Muscle of leg (tissue), 11 donors: ENCODE data around the gene INTS1. TPM values are rescaled to one million over a fixed set of nuclear protein-coding genes. Genes with fewer than 3 reads are reported as not detected.

Source experiments
- DNase-seq: peaks from one replicate; pipeline ENCODE4 v3.0.0; 2013
- H3K27ac ChIP-seq: one replicate; pipeline ENCODE4 v1.5.1; 2013; ENCODE audit warnings: mild to moderate bottlenecking, low read length, control low read depth
- H3K27me3 ChIP-seq: one replicate; pipeline ENCODE4 v1.6.1; 2013; ENCODE audit warnings: low read length; ENCODE audit not compliant: control insufficient read depth, insufficient read depth
- H3K36me3 ChIP-seq: one replicate; pipeline ENCODE4 v1.6.1; 2013; ENCODE audit warnings: low read length; ENCODE audit not compliant: control insufficient read depth, insufficient read depth
- H3K4me1 ChIP-seq: one replicate; pipeline ENCODE4 v1.6.1; 2013; ENCODE audit warnings: low read length; ENCODE audit not compliant: control insufficient read depth, insufficient read depth
- H3K4me3 ChIP-seq: one replicate; pipeline ENCODE4 v1.5.1; 2013; ENCODE audit warnings: low read length, control low read depth
- H3K9me3 ChIP-seq: replicated peaks from 2 replicates; pipeline ENCODE4 v1.6.1; 2013; ENCODE audit warnings: low read depth, low read length; ENCODE audit not compliant: control insufficient read depth
- WGBS: methylation state at CpG from one replicate; pipeline ENCODE4 v1.1.5; 2013; ENCODE audit warnings: missing lambda C conversion rate; ENCODE audit not compliant: insufficient coverage; 5-methylcytosine and 5-hydroxymethylcytosine counted together
- polyA plus RNA-seq, 8 donors: library from polyadenylated mRNA; unstranded; fragments of 120-200 nt; gene quantifications; one replicate each; pipeline versions ENCODE4 v1.2.1 to v1.2.3, GENCODE V29; 2013; ENCODE audit warnings: inconsistent platforms in 1 of 8, low replicate concordance in 1 of 8; ENCODE audit not compliant: insufficient read length in 8 of 8, insufficient read depth in 1 of 8
- total RNA-seq: library from RNA; stranded (reverse); fragments of 120-200 nt; gene quantifications from one replicate; pipeline ENCODE4 v1.2.4, GENCODE V29; 2013

INTS1 gene
- total and polyA plus RNA-seq, 9 donors = 16.7 to 63.4 (median 49.9) TPM

- H3K36me3 ChIP-seq = peaks cover 34% of the 10 kb centered on the region
- H3K4me1 ChIP-seq = peaks cover 25% of the 10 kb centered on the region
- DNase-seq = peak; percentile 82
- peak overlapping the region; percentile 71 for H3K27ac ChIP-seq
- H3K4me3 ChIP-seq = no peak overlapping the region
- 29% methylated on average over 15 of the region's 17 CpGs for WGBS
- H3K9me3 ChIP-seq = no peaks in the 10 kb centered on the region
- no peaks in the 10 kb centered on the region for H3K27me3 ChIP-seq
These were observed 37.5 kb downstream of the INTS1 start for GRCh38 chr7:1466524-1467271.

- peaks cover 14% of the 10 kb centered on the region for H3K36me3 ChIP-seq
- H3K4me1 ChIP-seq = peaks cover 43% of the 10 kb centered on the region
- DNase-seq = no peak
- H3K27me3 ChIP-seq = no peaks in the 10 kb centered on the region
- H3K27ac ChIP-seq = no peak overlapping the region
- no peaks in the 10 kb centered on the region for H3K9me3 ChIP-seq
- WGBS = 100% methylated on average over 1 of the region's 12 CpGs
- H3K4me3 ChIP-seq = no peak overlapping the region
These were observed 39.5 kb downstream of the INTS1 start for GRCh38 chr7:1464694-1465093.

- Histone ChIP-seq H3K27ac (no peak overlapping the region), H3K27me3 (no peaks in the 10 kb centered on the region), H3K9me3 (no peaks in the 10 kb centered on the region), H3K36me3 (peaks cover 5% of the 10 kb centered on the region), H3K4me3 (no peak overlapping the region), H3K4me1 (peaks cover 46% of the 10 kb centered on the region)
- 73% methylated on average over 12 of the region's 18 CpGs for WGBS
- no peak for DNase-seq
These were observed 40.4 kb downstream of the INTS1 start for GRCh38 chr7:1463676-1464223.

GRCh38 chr7:1461646-1462375, 42.4 kb downstream of the INTS1 start:
- Histone ChIP-seq H3K36me3 (no peaks in the 10 kb centered on the region), H3K4me1 (peaks cover 56% of the 10 kb centered on the region), H3K9me3 (no peaks in the 10 kb centered on the region), H3K4me3 (no peak overlapping the region), H3K27me3 (peaks cover 3% of the 10 kb centered on the region), H3K27ac (no peak overlapping the region)
- DNase-seq = no peak
- whole genome bisulfite sequencing = 60% methylated on average over 15 of the region's 18 CpGs

GRCh38 chr7:1460821-1461645, 43.2 kb downstream of the INTS1 start:
- DNase-seq = peak; percentile 61
- 41% methylated on average over 19 of the region's 30 CpGs for WGBS
- H3K4me1 ChIP-seq = peaks cover 48% of the 10 kb centered on the region
- H3K9me3 ChIP-seq = no peaks in the 10 kb centered on the region
- H3K36me3 ChIP-seq = no peaks in the 10 kb centered on the region
- H3K27ac ChIP-seq = no peak overlapping the region
- H3K4me3 ChIP-seq = no peak overlapping the region
- H3K27me3 ChIP-seq = peaks cover 3% of the 10 kb centered on the region

- H3K9me3 ChIP-seq = no peaks in the 10 kb centered on the region
- peaks cover 3% of the 10 kb centered on the region for H3K27me3 ChIP-seq
- peak; percentile 64 for DNase-seq
- H3K4me3 ChIP-seq = peak overlapping the region; percentile 43
- H3K27ac ChIP-seq = peak overlapping the region; percentile 69
- H3K36me3 ChIP-seq = no peaks in the 10 kb centered on the region
- WGBS = 9% methylated on average over 22 of the region's 30 CpGs
- peaks cover 47% of the 10 kb centered on the region for H3K4me1 ChIP-seq
These were observed 44.0 kb downstream of the INTS1 start for GRCh38 chr7:1459920-1460820.

- no peak overlapping the region for H3K27ac ChIP-seq
- peaks cover 53% of the 10 kb centered on the region for H3K4me1 ChIP-seq
- H3K9me3 ChIP-seq = no peaks in the 10 kb centered on the region
- DNase-seq = peak; percentile 99
- peaks cover 3% of the 10 kb centered on the region for H3K27me3 ChIP-seq
- WGBS = 0% methylated on average over 32 of the region's 35 CpGs
- peak overlapping the region; percentile 65 for H3K4me3 ChIP-seq
- no peaks in the 10 kb centered on the region for H3K36me3 ChIP-seq
These were observed 44.7 kb downstream of the INTS1 start for GRCh38 chr7:1459512-1459892.

- DNase-seq = peak; percentile 67
- no peaks in the 10 kb centered on the region for H3K9me3 ChIP-seq
- H3K4me1 ChIP-seq = peaks cover 55% of the 10 kb centered on the region
- no peaks in the 10 kb centered on the region for H3K36me3 ChIP-seq
- peaks cover 3% of the 10 kb centered on the region for H3K27me3 ChIP-seq
- WGBS = under 1% methylated on average over 68 of the region's 69 CpGs
- peak within 1 kb of the TSS; percentile 69 for H3K27ac ChIP-seq
- peak within 1 kb of the TSS; percentile 65 for H3K4me3 ChIP-seq
These were observed 45.3 kb downstream of the INTS1 start, which contains the start of gene MICALL2 for GRCh38 chr7:1458683-1459511. MICALL2 (minus strand) TSS chr7:1459470; CDS start chr7:1459326, 144 bp downstream.
